HG03571 (cell line): Measurements from ENCODE around the gene P4HTM.

Source experiments
- ATAC-seq: cut with Tn5 transposase; IDR thresholded peaks from one replicate; pipeline ENCODE4 v1.9.1; 2021; ENCODE audit not compliant: unreplicated experiment

Gene P4HTM

GRCh38 chr3:49023775-49024174 lies 33.7 kb downstream of the P4HTM start:
- ATAC-seq = no peak

- ATAC-seq = no peak
Observed at GRCh38 chr3:49024449-49024848, 34.4 kb downstream of the P4HTM start.

- ATAC-seq = no peak
Observed at GRCh38 chr3:49025005-49025792, 35.2 kb downstream of the P4HTM start.

- ATAC-seq = no peak
Observed at GRCh38 chr3:49025793-49026520, 35.9 kb downstream of the P4HTM start.

- no peak for ATAC-seq
Observed at GRCh38 chr3:49026536-49026935, 36.5 kb downstream of the P4HTM start.

- no peak for ATAC-seq
Observed at GRCh38 chr3:49027634-49028033, 37.6 kb downstream of the P4HTM start.

- no peak for ATAC-seq
Observed at GRCh38 chr3:49028298-49028672, 38.2 kb downstream of the P4HTM start.

- ATAC-seq = peak; percentile 84
Observed at GRCh38 chr3:49028673-49029562, 38.9 kb downstream of the P4HTM start, which contains the start of gene IMPDH2. Gene IMPDH2 (minus strand): TSS chr3:49029398. CDS start chr3:49029350, 48 bp downstream.

GRCh38 chr3:49029563-49029884 lies 39.5 kb downstream of the P4HTM start:
- ATAC-seq = no peak

GRCh38 chr3:49030321-49030720 lies 40.3 kb downstream of the P4HTM start:
- no peak for ATAC-seq

- ATAC-seq = no peak
Observed at GRCh38 chr3:49032646-49033304, 42.7 kb downstream of the P4HTM start.

GRCh38 chr3:49034650-49035049 lies 44.6 kb downstream of the P4HTM start:
- no peak for ATAC-seq

GRCh38 chr3:49035281-49035680 lies 45.2 kb downstream of the P4HTM start:
- ATAC-seq = no peak

- no peak for ATAC-seq
Observed at GRCh38 chr3:49053543-49053942, 63.5 kb downstream of the P4HTM start.

GRCh38 chr3:49054344-49054862 lies 64.4 kb downstream of the P4HTM start:
- no peak for ATAC-seq
